ENCODE data around the gene TBL1X.
"Not testable (repeated sequence)": the region's sequence is repeated elsewhere in the genome, so short reads cannot be mapped to it uniquely, and the experiment has no call there.

The TBL1X gene

DNA sequence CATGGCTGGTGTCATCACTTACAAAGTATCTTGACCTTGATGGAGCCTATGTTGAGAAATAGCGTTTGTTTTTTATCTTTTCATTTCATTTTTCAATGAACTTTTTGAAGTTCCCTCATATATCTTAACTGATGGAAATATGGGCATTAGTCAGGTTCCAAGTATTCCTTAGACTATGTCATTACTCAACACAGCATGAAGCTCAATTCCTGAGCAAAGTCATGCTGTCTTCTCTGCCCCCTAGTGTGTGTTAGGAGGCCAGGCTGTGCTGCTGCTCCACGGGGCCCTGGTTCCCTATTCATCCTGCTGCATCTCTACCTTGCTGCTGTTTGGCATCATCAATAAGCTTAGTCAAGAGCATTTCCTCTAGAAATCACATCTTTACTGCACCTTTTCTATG lies 259.9 kb downstream of the TBL1X start:
- DNase-seq, result no peak

DNA sequence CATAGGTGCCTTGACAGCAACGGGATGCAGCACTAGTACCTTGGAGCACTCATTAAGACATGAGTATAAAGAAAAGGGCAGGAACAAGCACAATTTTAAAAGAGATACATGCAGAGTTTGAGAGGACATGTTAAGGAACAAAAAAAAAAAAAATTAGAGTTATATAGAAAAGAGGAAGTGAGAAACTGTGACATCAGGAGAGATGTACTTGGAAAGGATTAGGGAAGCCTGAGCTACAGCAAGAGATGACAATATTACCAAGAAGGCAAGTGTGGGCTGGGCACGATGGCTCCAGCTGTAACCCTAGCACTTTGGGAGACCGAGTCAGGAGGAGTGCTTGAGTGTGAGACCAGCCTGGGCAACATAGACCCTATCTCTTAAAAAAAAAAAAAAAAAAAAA lies 263.4 kb downstream of the TBL1X start:
- no peak for DNase-seq

DNA sequence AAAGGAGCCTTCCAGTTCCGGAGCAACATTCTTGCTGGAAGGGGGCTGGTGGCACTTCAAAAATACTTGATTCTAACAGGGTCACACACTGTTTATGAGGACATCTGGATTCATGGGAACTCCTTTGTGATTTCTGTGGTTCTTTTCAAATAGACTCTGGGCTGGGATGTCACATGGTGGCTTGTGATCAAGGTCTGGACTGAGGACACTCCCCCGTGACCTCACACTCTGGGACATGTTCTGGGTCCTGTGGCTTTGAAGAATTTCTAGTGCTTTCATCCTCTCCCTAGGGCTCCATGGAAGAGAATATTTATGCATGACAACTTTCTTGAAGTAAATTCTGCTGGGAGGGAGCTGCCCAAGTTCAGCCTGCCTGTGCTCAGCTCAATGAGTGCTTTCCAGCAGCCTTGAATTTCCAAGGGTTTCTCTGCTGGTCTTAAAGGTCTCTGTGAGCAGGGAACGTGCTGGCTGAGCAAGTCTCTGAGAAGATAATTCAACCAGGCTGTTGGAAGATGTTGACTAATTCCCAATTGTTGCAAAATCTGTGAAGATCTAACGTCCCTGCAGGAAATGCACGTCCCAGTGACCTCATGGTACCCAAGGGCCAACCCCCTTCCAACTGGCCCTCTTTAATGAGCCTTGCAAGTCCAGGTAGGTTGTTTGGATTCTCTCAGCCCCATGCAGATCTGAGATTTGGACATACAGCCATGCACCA lies 264.5 kb downstream of the TBL1X start:
- DNase-seq, result no peak

DNA sequence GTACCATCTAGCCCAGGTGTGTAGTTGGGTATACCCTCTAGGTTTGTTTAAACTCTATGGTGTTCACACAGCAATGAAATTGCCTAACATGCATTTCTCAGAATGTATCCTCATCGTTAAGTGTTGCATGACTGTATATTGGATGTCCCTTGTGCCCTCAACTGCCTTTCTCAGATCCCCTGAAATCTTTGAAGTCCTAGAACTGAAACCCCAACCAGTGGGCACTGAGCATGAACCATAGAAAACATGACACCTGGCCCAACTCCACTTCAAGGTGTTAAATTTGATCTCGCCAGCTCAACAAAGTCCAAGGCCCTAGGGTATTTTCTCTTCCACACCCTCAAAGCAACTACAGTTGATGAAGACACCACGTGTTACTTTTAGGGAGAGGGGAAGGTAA lies 265.2 kb downstream of the TBL1X start:
- DNase-seq, result no peak

DNA sequence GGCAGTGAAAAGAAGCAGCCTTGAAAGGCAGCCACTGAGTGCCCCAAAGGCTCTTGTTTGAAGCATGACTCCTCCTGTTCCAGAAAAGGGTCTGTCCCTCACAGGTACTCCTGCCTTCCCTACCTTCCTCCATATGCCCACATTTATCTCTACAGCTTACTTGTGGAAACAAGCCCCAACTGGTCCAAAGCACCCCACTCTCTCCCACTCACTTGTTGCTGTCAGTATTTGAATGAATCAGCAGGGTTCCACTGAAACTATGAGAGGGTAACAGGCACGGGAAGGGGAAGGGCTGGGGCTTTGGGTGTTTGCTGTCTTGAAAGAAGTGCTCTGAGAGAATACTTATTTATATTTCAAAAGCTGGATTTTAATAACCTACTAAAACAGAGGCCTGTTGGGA lies 265.9 kb downstream of the TBL1X start:
- no peak for DNase-seq

DNA sequence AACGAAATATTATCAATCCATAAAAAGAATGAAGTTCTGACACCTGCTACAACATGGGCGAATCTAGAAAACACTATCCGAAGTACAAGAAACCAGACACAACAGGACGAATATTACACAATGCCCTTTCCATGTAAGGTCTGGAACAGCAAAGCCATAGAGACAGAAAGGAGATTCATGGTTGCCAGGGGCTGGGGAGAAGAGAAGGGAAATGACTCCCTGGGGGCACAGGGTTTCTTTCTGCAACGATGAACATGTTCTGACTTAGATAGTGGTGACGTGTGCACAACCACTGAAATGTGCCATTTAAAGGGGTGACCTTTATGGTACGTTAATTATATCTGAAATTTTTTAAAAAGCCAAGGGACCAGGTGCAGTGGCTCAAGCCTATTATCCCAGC lies 272.5 kb downstream of the TBL1X start:
- DNase-seq, result no peak

DNA sequence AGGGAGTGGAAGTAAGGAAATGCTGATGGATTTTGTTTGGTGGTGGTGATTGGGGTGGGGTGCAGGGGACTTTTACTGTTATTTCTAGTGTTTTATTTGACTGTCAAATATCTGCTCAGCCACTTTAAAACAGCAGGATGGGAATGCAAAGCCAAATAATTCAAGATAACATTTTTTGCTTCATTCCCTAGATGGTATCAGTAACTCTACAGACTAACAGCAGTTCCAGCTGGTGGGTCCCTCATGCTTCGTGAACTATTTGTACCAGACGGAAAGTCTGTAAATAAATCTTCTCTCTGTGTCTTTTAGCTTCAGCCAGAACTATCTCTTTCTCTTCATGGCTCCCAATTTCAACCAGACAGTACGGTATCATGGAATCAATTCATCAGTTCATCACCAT lies 273.3 kb downstream of the TBL1X start:
- DNase-seq, result no peak

DNA sequence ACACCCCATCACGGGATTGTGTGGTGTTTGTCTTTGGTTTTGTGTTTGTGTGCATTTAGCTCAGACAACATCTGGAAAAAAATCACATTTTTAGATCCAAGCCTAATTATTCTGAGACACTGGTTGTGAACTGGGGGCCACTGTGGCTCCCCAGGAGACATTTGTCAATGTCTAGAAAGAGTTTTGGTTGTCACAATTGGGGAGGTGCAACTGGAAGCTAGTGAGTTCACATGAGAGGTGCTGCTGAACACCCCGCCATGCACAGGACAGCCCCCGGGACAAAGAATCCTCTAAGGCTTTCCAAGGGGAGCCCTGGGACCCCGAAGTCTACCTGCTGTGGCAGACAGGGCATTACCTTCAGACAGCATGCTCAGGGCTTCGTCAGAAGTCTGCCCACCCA lies 274.3 kb downstream of the TBL1X start:
- DNase-seq, result no peak

DNA sequence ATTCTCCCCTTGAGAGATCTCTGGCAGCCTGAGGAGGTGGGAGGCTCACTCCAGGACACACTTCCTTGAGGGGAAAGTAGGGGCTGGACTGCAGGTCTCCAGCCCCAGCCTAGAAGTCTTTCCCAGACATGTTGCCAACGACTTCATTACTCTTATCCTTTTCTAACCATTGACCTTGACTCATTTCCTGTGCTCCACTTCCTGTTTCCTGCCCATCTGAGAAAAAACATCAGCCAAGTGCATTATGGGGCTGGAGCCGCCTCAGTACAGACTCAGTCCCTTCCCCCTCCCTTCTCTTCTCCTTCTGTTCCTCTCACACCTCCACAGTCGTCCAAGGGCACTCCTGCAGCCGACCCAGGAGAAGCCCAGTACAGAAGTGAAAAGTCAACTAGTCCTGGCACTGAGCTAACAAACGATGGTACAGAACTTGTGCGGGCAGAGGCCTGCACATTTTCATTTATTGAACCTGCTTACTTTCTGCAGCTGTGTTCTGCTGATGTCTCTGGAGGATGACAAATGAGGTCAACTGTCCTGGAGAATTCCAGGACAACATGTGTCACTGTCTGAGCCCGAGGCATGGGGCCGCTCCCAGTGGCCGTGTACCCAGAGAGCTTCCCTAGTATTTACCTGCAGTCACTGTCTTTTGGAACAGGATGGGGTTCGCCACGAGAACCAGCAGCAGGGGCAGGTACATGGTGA lies 280.7 kb downstream of the TBL1X start:
- DNase-seq, result peak in 1 of 5 donors; percentile 58

DNA sequence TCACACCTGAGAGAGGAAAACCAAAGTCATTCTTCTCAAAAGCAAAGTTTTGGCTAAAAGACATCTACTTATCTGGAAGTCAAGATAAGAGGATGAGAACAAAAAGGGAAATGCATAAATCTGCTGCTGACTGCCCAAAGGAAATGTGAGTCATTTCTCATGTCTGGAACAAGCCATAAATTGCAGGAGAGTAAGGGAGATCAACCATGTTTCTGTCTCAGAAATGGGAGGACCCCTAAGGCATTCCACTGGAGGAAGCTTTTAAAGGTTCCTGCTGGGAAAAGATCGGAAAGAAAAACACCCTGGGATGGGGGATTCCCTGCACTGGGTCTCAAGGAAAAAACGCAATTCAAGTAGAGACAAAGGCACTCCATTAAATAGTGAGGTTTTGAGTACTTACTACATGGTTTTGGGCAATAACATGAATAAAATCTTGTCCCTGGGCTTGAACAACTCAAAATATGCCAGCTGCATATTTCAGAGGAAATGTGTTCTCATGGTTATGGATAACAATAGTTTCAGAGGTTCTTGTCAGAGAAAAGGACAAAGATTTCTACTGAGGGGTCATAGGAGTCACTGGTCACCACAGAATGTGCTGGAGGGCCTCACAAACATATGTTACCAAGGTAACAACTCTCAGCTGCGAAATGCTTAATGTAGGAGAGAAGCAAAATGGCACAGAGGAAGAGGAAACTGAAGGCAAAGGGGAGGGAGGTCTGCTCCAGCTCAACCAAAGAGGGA lies 281.5 kb downstream of the TBL1X start:
- DNase-seq, result no peak

DNA sequence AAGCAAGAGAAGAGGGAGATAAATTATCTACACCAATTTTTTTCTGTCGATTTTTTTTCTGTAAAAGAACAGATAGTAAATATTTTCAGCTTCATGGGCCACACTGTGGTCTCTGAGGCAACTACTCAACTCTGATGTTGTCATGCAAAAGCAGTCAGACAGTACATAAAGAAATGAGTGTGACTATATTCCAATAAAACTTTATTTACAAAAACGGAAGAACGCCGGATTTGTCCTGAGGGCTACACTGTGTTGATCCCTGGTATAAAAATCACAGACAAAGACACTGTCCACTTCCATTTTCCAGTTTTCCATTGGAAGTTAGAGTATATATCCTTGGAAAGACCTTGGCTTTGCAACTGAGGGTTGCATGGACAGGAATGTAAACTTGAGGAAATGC lies 282.8 kb downstream of the TBL1X start:
- no peak for DNase-seq

DNA sequence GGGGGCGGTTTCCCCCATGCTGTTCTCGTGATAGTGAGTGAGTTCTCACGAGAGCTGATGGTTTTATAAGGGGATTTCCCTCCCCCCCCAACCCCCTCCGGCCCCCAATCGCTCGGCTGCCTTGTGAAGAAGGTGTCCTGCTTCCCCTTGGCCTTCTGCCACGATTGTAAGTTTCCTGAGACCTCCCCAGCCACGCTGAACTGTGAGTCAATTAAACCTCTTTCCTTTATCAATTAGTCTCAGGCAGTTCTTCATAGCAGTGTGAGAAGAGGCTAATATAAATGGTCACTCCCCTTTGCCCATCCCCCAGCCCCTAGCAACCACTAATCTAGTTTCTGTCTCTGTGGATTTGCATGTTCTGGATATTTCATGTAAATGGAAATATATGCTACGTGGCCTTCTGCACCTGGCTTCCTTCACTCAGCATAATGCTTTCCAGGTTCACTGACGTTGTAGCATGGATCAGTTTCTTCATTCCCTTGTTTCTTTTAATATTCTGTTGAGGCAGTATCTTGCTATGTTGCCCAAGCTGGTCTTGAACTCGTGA lies 284.4 kb downstream of the TBL1X start:
- no peak for DNase-seq

DNA sequence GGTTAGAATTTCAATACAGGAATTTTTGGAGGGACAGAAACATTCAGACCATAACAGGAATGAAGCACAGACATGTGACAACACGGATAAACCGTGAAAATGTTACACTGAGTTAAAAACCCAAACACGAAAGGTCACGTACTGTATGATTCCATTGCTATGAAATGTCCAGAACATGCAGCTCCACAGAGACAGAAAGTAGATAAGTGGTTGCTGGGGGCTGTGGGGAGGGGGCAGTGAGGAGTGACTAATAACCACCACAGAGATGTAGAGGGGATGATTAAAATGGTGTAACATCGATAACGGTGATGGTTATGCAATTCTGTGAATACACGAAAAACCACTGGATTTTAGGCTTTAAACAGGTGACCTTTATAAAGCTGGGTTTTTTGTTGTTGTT lies 292.5 kb downstream of the TBL1X start:
- no peak for DNase-seq

DNA sequence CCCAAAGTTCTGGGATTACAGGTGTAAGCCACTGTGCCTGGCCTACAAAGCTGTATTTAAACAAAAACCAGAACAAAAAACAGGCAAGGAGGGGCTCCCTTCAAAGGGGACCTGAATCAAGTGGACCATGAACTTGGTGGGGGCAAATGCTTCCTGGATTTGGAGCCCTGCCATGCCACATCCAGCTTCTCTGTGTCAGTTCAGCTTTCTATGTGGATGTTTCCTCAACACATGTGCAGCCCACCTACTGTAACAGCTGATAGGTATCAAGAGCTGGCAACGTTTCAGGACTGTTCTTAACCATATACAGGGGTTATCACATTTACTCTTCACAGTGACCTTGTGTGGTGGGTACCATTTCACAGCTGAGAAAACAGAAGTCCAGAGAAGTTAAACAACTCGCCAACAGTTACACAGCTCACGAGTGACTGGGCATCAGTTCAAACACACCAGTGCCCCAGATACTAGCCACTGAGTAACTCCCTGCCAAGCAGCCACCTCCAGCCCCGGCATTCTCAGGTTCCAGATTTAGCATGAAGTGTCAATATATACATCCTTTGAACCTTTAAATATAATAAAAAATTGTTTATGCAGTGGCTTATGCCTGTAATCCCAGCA lies 293.3 kb downstream of the TBL1X start:
- DNase-seq, result no peak

DNA sequence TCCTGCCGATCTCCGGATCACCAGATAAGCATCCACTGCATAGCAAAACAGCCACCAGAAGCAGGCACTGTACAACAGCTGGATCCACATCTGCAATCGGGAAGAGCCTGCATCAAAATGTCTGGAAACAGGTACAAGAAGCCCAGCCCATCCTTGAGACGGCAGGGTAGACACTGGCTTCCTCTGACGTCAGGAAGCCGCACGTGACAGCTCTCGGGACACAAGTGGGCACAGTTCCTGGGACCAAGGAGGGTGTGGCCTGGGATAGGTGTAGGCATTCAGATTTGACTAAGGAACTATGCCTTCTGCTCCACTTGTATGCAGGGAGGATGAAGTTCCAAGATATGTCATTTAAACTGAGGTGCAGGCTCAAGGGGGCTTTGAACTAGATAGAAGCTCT lies 294.5 kb downstream of the TBL1X start:
- DNase-seq, result no peak

DNA sequence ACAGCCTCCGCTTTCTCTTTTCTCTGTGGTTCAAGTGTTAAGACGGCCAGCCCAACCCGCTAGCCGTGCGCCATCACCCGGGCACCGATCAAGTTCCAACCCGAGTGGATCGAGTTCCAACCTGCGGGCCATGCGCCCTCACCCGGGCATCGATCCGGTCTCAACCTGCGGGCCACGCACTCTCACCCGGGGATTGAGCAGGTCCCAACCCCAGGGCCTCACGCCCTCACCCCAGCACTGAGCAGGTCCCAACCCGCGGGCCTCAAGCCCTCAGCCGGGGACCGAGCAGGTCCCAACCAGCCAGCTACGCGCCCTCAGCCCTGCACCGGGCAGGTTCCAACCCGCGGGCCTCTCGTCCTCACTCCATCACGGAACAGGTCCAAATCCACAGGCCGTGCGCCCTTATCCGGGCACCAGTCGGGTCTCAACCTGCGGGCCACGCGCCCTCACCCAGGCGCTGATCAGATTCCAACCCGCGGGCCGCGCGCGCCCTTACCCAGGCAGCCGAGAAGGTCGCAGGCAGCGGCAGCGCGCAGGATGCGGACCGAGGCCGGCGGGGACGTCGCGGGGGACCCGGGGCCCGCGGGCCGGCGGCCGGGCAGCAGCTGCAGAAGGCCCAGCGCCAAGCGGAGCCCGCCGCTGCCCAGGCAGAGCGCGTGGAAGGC lies 300.3 kb downstream of the TBL1X start:
- DNase-seq, result no peak

DNA sequence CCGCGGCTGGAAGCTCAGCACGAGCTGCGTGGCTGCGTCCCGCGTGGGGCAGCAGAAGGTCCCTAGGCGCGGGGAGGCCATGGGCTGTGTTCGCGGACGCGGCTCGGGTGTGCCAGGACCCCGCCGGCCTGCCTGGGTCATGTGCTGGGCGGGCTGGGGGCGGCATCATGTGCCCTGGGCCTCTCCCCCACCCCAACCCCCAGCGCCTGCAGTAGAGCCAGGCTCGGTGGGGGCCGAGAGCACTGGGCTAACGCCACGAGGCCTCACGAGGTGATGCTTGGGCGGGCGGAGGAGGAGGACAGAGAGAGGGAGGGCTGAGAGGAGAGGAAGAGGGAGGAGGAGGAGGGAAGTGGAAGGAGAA lies 300.9 kb downstream of the TBL1X start, which contains the start of gene GPR143:
Gene GPR143, minus strand, starts transcription at position 111 of the 361 bp plus-strand sequence. Its CDS starts 30 bp downstream, at position 81.
- DNase-seq, result no peak

DNA sequence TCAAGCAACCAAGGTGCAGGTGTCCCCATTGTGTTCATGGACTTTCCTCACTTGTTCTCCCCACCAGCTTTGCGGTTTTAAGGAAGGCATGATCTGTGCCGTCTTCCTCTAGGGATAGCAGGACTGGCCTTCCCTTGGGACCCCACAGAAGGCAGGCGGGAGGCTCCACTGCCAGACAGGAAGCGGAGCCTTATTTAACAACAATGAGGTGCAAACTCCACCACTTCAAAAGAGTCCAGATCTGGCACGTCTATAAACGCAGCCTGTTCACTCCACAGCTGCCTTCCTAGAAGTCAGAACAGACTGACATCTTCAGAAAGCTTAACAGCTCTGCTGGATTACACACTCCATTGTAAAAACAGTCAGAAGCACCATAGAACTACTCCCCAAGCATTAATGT lies 302.5 kb downstream of the TBL1X start:
- DNase-seq, result no peak

DNA sequence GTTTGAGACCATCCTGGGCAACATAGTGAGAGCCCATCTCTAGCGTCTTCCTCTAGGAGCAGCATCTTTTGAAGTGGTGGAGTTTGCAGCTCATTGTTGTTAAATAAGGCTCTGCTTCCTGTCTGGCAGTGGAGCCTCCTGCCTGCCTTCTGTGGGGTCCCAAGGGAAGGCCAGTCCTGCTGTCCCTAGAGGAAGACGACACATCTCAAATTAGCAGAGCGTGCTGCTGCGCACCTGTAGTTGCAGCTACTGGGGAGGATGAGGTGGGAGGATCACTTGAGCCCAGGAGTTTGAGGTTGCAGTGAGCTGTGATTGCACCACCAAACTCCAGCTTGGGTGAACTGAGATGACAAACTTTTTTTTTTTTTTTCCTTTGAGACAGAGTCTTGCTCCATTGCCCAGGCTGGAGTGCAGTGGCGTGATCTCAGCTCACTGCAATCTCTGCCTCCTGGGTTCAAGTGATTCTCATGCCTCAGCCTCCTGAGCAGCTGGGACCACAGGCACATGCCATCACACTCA lies 303.5 kb downstream of the TBL1X start:
- DNase-seq, result not testable (repeated sequence)

DNA sequence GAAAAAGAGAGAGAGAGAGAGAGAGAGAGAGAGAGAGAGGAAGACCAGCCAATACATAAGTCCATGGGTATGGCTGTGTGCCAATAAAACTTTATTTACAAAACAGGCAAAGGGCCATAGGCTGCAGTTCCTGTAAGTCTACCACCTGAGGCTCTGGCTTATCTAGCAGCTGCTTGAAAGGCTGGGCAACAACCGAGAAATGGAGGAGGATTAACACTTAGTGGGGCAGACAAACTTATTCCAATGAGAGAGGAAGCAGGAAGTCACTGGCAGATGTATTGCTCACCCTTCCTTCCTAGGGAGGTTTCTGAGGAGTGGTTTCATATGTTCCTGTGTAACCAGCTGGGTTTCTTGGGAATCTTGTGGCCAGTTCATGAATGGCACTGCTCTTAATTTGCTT lies 305.5 kb downstream of the TBL1X start:
- no peak for DNase-seq

DNA sequence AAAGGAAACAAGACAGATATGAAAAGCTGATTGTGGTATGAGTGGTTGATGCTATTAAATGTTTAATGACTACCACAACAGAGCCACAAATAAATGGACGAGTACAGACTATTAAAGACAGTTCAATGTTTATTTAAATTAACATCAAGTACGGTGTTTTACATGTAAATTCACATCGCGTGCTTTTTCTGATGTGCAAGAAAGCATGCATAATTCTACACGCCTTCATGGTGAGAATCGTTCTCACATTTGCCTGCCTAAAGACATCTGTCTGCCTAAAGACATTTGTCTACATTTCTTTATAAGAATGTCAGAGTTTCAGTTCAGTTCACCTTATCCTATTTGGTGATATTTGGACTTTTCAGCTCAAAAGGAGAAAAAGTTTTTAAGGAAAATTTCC lies 308.1 kb downstream of the TBL1X start:
- no peak for DNase-seq

DNA sequence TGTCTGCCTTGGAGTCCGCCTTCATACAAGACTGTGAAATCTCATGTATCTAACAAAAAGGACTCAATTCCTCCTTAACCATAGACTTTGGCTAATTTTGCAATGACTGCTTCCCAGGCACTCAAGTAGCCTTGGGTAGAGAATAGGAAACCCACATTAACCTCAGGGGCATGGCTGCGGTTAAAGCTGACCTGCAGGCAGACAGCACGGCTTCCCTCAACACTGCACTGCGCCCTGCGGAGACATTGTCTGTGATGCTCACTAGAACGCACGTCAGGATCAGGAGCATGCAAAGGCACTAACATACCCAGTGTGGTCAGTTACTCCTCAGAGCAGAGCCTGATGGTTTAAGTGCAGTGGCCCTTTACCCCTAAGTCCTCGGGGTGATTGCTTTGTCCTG lies 311.1 kb downstream of the TBL1X start:
- peak in 1 of 5 donors; percentile 2 for DNase-seq
